NCI-H2107 (cell line): Measurements from ENCODE around the gene SNX17.

Experiments
- DNase-seq: peaks from one replicate; lab custom pipeline; 2025; lab: John Stamatoyannopoulos, UW

The SNX17 gene

DNA sequence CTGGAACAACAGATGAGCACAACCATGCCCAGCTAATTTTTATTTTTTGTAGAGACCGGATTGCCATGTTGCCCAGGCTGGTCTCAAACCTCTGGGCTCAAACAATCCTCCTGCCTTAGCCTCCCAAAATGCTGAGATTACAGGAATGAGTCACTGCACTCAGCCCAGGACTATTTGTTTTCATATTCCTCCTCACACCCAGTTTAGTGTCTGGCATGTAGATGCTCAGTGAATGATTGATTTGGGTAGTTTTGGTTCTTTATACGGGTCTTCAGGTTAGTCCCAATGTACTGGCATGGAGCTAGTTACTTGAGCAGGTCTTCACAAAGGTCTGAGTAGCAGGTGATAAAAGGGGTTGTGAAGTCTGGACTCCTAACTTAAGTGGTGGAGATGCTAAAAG lies 6.5 kb upstream of the SNX17 start:
- no peak for DNase-seq

DNA sequence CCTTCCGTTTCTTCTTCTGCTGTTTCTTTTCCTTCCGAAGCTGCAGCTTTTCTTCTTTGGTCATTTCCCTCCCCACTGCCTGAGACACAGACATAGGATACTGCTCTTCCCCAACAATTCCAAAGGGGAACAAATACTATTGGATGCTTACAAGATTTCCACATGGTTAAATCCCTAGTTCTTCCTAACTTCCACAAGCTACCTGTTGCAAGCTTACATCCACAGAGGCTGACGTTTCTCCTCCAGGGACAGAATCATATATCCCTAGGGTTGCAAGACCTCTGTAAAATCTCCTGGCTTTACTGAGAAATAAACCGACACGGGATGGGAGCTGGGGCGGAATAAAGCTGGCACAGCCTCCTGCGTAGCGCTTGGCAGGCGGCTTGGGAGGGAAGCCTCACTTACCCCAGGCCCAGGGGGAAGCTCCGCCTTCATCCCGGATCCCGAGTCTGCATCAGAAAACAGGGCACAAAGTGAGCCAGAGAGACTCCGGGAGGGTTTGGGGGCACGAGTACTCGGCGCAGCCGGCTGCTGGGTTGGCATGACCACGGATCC lies 868 bp upstream of the SNX17 start:
- peak; percentile 50 for DNase-seq

DNA sequence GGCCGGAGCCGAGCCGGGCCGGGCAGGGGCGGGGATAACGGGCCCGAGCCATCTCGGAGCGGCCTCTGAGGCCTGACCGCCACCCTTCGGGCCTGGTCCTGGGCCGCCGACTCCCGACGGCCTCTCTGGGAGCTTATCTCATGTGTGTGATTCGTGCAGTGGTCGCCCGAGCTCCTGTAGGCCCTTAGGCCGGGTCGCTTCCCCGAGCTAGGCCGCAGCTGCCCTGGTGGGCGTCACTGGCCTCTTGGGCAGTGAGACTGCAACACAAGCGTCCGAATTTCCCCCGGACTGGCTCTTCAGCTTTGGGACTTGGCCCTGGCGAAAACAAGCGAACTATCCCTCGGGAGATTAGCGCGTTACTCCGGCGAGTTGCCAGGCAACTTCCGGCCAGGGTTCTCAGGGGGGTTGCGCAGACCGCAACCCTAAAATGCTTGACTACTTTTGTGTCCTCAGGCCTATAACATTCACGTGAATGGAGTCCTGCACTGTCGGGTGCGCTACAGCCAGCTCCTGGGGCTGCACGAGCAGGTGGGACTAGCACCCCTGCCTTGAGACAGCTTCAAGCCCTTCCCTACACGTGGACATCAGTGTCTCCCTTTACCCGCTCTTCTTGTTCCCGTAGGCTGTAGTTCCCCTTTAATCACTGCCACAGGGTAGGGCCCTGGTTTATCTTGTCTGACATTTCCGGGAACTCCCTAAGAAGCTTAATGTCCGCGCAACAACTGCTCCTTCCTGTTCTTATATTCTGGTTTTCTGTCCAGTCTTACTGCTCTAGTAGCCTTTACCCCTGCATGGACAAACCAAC lies 602 bp downstream of the SNX17 start:
- DNase-seq = no peak

DNA sequence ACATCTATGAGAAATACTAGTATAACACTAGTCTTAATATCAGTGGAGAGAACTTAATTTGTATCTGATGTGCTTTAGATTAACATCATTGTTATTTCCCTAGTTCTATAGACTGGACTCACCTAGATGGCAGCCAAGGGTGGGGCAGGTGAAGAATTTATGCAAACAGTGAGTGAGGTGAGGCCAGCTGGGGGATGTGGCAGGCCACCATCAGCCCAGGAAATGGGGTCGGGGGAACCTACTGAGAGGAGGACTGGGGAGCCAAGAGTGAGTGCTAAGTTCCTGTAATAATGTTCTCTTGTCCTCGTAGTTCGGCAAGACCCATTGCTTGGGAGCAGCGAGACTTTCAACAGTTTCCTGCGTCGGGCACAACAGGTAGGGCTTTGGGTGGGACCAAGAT lies 2.5 kb downstream of the SNX17 start:
- DNase-seq = no peak

DNA sequence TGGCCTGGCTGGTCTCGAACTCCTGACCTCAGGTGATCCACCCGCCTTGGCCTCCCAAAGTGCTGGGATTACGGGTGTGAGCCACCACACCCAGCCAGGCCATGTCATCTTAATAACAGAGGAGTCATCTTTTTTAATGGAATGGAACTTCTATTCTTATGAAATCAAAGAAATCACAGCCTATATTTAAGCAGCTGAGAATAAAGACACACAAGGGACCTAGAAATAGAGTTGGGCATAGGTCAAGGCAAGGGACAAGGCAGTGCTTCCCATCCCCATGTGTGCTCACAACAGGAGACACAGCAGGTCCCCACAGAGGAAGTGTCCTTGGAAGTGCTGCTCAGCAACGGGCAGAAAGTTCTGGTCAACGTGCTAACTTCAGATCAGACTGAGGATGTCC lies 3.2 kb downstream of the SNX17 start:
- DNase-seq = no peak

DNA sequence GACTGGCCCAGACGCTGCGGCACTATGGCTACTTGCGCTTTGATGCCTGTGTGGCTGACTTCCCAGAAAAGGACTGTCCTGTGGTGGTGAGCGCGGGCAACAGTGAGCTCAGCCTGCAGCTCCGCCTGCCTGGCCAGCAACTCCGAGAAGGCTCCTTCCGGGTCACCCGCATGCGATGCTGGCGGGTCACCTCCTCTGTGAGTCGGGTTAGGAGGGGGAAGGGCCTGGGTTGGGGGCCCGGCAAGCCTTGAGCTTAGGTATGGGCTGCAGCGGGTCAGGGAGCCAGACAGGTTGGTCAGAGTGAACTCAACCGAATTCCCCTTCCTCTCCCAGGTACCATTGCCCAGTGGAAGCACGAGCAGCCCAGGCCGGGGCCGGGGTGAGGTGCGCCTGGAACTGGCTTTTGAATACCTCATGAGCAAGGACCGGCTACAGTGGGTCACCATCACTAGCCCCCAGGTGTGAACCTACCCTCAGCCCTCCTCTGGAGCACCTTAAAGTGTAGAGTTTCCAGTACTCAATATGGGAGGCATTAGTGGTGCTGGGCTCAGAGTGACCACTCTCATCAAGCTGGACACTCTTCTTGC lies 5.2 kb downstream of the SNX17 start:
- no peak for DNase-seq

DNA sequence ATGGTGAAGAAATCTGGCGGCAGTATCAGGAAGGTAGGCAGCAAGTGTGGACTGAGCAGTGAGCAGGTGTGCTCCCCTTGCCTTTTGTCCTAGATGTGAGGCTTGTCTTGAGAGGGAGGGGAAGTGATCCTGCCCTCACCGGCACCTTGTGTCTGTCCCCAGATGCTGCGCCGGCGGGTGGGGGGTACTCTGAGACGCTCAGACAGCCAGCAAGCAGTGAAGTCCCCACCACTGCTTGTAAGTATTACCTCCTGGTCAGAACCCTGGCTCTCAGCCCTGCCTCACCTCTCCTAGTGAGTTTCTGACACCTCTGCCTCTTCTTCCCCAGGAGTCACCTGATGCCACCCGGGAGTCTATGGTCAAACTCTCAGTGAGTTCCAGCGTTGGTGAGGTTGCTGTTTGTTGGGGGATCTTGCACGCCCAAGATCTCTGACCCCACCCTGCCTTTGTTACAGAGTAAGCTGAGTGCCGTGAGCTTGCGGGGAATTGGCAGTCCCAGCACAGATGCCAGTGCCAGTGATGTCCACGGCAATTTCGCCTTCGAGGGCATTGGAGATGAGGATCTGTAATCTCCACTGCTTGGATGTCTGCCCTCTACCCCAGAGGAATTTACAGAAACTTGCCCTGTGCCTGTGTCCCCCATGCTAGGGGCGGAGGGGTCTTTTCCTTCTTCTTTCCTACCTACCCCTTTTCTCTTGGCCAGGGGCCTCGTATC lies 5.9 kb downstream of the SNX17 start:
- DNase-seq = no peak

DNA sequence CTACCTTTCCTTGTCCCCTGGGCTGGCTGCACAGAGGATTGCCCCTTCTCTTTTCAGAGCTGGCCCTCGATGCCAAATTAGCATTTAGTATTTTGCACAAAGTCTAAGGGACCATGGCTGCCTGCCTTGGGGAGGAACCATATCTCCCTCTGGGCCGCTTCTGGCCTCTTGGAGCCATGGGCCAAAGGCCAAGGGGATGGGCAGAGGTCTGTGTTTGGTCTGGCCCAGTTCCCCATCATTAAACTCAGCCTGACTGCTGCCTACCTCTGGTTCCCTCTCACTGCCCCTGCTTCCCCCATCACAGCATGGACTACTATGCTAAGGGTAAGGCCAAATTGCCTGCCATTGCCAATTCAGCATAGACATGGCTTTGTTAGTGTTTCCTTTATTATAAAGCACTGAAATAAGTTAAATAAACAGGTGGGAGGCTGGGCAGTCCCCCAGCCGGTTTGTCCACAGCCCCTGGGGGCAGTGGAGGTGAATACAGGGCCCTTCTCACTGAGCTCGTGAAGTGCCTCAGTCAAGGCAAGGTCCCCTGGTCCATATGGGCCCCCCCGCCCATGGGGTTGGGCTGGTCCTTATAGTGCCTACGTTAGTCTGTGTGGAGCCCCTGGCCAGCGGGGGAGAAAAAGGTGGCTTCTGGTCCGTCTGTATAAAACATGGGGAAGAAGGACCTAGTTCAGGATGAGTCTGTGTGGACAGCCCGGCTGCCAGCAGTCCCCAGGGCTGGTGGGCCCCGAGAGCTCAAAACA lies 6.6 kb downstream of the SNX17 start:
- no peak for DNase-seq

DNA sequence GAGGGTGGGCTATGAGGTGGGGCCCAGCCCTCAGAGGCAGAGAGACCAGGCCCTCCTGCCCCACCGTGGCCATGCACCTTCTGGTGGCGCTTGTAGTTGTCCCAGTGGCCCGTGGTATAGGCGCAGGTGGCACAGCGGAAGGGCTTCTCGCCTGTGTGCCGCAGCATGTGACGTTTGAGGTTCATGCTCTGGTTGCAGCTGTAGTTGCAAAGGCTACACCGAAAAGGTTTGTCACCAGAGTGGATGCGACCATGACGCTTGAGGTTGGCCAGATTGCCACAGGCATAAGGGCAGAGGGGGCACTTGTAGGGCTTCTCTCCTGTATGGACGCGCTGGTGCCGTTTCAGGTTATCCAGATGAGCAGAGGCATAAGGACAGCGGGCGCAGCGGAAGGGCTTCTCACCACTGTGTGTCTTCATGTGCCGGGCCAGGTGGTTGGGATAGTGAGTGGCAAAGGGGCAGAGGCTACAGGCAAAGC lies 7.2 kb downstream of the SNX17 start:
- no peak for DNase-seq

DNA sequence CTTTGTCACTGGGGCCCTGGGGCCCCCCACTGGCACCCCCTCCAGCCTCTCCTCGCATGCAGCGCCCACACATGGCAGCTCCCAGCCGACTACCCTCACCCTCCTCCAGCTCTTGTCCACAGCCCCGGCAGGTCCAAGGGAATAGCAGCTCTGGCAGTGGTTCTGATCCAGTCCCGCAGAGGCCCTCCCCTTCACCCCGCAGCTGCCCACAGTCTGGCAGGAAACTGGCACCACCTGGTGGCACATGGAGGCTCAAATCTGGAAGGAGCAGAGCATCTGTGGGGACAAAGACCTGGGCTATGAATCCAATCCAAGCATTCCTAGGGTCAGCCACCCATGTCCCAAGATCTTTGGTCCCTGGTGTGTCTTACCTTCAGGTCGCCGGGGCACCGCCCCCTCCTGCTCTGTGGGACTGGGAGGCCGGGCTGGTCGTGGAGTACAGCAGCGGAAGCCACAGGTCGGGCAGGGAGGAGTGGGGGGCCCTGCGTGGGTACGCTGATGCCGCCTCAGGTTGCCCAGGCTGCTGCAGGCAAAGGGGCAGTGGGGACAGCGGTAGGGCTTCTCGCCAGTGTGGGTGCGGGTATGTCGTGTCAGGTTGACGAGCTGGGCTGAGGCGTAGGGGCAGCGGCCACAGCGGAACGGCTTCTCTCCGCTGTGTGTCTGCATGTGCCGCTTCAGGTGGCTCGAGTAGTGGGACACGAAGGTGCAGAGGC lies 7.8 kb downstream of the SNX17 start:
- DNase-seq = no peak

DNA sequence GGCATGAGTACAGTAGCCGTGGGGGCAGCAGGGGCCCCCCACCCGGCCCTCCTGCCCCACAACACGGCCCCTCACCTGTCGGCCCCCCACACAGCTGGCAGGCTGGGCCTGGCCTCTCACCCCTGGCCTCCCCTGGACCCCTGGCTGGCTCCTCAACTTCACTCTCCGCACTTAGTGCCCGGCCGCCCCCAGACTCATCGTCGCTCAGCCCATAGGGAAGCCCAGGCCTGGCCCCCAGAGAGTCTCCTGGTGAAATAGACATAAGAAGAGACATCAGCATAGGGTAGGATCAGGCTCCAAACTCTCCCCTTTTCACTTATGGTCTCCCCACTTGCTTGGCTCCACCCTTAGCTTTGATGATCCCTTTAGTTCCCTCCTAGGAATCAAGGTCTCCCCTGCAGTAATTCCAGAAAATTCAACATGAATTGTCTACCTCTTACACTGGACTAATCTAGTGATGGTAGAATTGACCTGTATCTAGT lies 8.4 kb downstream of the SNX17 start:
- no peak for DNase-seq

DNA sequence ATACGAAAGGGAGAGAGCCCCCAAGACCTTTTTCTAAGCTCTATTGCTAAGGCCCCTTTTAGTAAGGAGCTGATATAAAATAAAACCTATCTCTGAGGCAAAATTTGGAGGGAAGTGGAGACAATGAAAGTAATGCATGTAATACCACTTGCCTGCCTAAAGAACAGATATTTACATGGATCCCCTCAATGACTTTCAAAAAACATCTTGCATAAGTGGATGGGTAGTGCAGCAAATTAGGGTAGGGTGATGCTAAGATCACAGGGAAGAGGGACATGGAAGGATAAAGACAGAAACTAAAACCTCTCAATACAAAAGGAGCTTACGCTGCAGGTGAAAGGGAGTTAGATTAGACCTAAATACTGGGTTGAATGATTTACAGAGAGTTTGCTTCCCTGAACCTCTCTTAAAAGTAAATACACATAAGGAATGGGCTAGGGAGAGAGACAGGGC lies 9.0 kb downstream of the SNX17 start:
- no peak for DNase-seq

DNA sequence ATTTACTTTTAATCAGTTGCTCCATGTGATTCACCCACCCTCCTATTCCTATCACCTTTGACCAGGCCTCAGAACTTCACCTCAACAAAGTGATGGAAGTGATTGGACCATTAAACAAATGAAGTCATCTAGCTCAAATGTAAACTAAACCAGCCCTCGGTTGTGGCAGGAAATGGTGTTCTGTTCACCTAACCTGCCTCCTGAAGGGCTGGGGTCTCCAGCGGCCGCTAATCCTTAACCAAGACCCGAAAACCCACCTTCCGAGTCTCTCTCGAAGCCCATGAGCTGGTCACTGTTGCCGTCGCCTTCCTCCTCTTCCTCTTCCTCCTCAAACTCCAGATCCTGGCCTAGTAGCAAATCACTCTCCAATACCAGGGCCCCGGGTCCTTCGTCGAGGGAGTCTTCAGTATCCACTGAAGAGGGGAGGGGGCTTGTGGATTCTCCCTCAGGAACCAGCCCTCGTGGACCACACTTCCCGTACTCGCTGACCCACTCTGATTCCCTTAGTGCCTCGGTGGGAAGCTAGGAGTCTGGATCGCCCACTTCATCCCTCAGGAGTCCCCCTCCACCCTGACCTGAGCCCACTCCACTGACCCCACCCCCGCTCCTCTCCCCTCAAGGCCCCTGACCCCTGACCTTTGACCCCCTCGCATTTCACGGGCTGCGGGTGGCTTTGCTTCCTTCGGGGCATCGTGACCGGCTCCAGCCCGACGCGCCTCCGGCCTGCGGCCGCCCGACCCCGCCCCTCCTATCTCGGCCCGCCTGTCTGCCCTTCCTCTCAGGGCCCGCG lies 9.6 kb downstream of the SNX17 start:
- no peak for DNase-seq

DNA sequence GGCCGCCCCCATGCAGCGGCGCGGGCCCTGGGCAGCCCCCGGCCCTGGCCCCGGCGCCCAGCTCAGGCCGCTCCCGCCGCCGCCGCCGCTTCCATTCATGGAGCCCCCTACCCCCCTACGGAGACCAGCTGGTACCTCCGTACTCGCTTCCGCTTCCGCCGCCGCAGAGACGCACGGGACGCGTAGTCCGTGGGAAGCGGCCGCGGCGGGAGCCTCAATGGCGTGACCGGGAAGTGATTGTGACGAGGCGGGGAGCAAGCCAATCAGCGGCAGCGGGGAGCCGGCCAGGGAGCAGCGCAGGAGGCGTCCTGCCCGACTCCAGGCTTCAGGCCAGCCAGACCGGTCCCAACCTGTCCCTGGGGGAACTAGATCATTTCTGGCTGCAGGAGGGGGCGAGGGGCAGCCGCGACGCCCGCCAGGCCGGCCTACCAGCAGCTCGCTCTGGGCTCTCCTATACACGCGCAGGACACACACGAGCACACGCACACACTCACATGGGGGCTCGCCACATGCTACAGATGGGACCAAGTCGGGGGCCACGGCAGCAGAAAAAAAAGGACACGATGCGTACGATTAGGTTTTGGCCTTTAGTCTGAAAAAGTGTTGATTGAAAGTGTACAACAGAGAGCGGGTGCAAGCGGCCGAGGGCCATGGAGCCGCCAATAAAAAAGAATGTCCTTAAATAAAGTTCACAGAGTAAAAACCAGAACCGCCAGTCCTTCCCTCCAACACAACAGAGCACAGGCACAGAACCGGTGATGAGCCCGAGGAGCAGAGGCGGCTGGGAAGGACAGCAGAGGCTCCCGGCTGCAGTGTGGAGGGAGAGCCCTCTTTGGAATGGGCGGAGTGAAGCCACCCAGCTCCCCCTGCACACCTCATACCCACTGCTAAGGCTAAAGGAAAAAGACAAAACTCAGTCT lies 10.5 kb downstream of the SNX17 start, which contains the start of gene ZNF513:
Gene ZNF513, minus strand, starts transcription at position 109 of the 920 bp plus-strand sequence. CDS start 208 bp downstream, outside the sequence.
- DNase-seq = peak; percentile 90

DNA sequence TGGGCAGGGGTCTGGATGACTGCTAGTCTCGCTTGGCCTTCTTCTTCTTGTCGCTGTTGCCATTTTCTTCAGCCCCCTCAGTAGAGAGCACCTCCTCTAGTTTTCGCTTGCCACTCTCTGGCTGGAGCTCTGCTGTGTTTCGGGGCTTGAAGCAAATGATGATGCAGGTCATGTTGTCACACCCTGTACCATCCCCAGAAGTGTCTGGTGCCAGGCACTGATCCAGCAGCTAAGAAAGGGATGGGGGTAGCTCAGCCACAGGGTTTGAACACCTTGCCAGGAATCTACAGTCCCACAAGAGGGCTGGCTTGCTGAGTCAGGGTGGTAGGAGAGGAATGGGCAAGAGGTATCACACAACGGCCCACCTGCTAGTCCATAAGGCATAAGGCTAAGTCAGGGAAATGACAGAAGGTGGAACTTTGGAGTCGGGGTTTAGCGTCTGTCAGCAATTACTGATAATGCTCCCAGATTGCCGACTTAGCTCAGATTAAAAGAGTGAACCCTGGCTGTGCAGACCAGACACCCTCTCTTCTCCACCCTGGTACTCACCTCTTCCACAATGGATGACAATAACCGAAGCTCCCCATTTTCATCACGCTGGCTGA lies 11.3 kb downstream of the SNX17 start:
- DNase-seq = no peak

DNA sequence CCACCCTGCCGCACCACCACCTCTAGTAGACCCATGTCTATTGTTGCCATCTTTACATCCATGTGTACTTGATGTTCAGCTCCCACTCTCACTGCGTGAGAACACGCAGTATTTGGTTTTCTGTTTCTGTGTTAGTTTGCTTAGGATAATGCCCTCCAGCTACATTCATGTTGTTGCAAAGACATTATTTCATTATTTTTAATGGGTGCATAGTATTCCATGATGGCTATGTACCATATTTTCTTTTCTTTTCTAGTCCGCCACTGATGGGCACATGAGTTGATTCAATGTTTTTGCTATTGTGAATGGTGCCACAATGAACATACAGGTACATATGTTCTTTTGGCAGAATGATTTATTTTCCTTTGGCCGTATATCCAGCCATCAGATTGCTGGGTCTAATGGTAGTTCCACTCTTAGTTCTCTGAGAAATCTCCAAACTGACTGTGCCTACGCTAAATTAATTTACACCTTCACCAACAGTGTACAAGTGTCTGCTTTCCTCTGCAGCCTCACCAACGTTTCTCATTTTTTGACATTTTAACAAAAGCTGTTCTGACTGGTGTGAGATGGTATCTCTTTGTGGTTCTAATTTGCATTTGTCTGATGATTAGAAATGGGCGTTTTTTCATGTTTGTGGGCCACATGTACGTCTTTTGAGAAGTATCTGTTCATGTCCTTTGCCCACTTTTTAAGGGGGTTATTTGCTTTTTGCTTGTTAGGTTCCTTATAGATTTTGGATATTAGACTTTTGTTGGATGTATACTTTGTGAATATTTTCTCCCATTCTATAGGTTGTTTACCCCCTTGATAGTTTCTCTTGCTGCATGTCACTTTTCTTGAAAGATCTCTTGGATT lies 20.6 kb downstream of the SNX17 start:
- DNase-seq = no peak

DNA sequence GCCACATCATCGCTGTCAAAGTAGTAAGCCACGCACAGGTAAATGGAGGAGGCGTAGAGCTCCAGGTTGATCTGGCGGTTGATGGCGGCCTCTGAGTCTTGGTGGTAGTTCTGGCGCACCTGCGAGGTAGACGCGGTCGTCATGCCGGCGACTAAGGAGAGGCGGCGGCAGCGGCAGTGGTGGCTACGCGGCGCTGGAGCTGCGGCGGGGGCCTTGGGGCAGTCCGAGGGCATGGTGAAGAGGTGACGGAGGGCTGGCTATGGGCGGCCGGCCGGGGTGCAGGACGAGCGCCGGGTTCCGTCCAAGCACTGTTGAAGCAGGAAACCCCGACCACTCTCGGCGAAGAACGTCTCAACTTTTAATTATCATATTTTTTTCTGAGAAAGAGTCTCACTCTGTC lies 22.8 kb downstream of the SNX17 start:
- DNase-seq = no peak

DNA sequence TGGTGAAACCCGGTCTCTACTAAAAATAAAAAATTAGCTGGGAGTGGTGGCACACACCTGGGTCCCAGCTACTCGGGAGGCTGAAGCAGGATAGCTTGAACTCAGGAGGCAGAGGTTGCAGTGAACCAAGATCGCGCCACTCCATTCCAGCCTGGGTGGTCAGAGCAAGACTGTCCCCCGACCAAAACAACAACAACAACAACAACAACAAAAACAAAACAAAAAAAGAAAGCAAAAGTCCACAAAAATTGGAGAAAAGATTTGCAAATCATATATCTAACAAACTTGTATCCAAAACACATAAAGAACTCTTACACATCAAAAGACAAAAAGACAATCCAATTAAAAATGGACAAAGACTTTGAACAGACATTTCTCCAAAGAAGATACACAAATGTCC lies 28.5 kb downstream of the SNX17 start:
- no peak for DNase-seq
